Stimulated activated naive CD4-positive, alpha-beta T cell (primary cell): ENCODE measurements around the gene CRYBG1.

ENCODE experiments used
- DNase-seq, 6 experiments: peaks; one replicate each; lab custom pipeline; 2025; lab: John Stamatoyannopoulos, UW

Gene CRYBG1

GRCh38 chr6:106426250-106426970, 65.9 kb downstream of the CRYBG1 start:
- DNase-seq: no peak

- no peak for DNase-seq
These were observed 69.9 kb downstream of the CRYBG1 start for GRCh38 chr6:106430466-106430865.

- no peak for DNase-seq
These were observed 70.9 kb downstream of the CRYBG1 start for GRCh38 chr6:106431405-106431804.

- DNase-seq: no peak
These were observed 71.5 kb downstream of the CRYBG1 start for GRCh38 chr6:106431972-106432371.

- no peak for DNase-seq
These were observed 74.0 kb downstream of the CRYBG1 start for GRCh38 chr6:106434530-106434929.

GRCh38 chr6:106439459-106439858, 78.9 kb downstream of the CRYBG1 start:
- DNase-seq: no peak

- no peak for DNase-seq
These were observed 80.0 kb downstream of the CRYBG1 start for GRCh38 chr6:106440546-106440945.

- no peak for DNase-seq
These were observed 81.9 kb downstream of the CRYBG1 start for GRCh38 chr6:106442395-106442794.

- DNase-seq: peak in 3 of 6 experiments; percentile 50 to 77 (median 71)
These were observed 84.4 kb downstream of the CRYBG1 start for GRCh38 chr6:106444777-106445507.

GRCh38 chr6:106445508-106445878, 85.0 kb downstream of the CRYBG1 start:
- DNase-seq: no peak

GRCh38 chr6:106446287-106446885, 85.9 kb downstream of the CRYBG1 start:
- peak in 2 of 6 experiments; percentile 37 to 44 for DNase-seq

GRCh38 chr6:106446983-106447382, 86.5 kb downstream of the CRYBG1 start:
- no peak for DNase-seq

GRCh38 chr6:106448000-106448426, 87.5 kb downstream of the CRYBG1 start:
- peak in 2 of 6 experiments; percentile 13 to 43 for DNase-seq

GRCh38 chr6:106450653-106451052, 90.1 kb downstream of the CRYBG1 start:
- DNase-seq: no peak

- DNase-seq: no peak
These were observed 90.9 kb downstream of the CRYBG1 start for GRCh38 chr6:106451439-106451838.

GRCh38 chr6:106452628-106453027, 92.1 kb downstream of the CRYBG1 start:
- no peak for DNase-seq

- DNase-seq: no peak
These were observed 93.3 kb downstream of the CRYBG1 start for GRCh38 chr6:106453756-106454367.

- no peak for DNase-seq
These were observed 96.2 kb downstream of the CRYBG1 start for GRCh38 chr6:106456756-106457155.

- DNase-seq: no peak
These were observed 97.8 kb downstream of the CRYBG1 start for GRCh38 chr6:106458021-106458986.

GRCh38 chr6:106460481-106460880, 100.0 kb downstream of the CRYBG1 start:
- DNase-seq: no peak

- DNase-seq: no peak
These were observed 100.6 kb downstream of the CRYBG1 start for GRCh38 chr6:106461084-106461483.
